Heart left ventricle (tissue), 16 donors: Measurements from ENCODE around the gene TTC23. TPM values are rescaled to one million over a fixed set of nuclear protein-coding genes. Genes with fewer than 3 reads are reported as not detected.

Source experiments
- ATAC-seq, 4 donors: fragments of 200-7000 bp; cut with Tn5 transposase; one replicate each; pipeline ENCODE4 v1.9.1; 2020 to 2022; ENCODE audit warnings: moderate library complexity in 4 of 4, mild to moderate bottlenecking in 3 of 4, moderate number of reproducible peaks in 1 of 4
- DNase-seq, 5 donors: peaks; one replicate each; pipeline ENCODE4 v3.0.0-alpha.2; 2020
- H3K27ac ChIP-seq, 12 donors: fragments of 200-600 bp; sonication (generic) in 4 of 12; one replicate each; pipeline versions ENCODE4 v1.5.0 to v1.8.0; 2016 to 2022; ENCODE audit warnings: mild to moderate bottlenecking in 2 of 12
- H3K27me3 ChIP-seq, 9 donors: fragments of 200-600 bp; sonication (generic) in 2 of 9; one replicate each; pipeline versions ENCODE4 v1.5.1 to v1.8.0; 2016 to 2022; ENCODE audit warnings: mild to moderate bottlenecking in 3 of 9
- H3K36me3 ChIP-seq, 9 donors: fragments of 200-600 bp; sonication (generic) in 2 of 9; one replicate each; pipeline versions ENCODE4 v1.5.0 to v1.8.0; 2018 to 2022; ENCODE audit warnings: mild to moderate bottlenecking in 2 of 9
- H3K4me1 ChIP-seq, 12 donors: fragments of 200-600 bp; sonication (generic) in 4 of 12; one replicate each; pipeline versions ENCODE4 v1.5.0 to v1.8.0; 2016 to 2022; ENCODE audit warnings: mild to moderate bottlenecking in 3 of 12
- H3K4me3 ChIP-seq, 12 donors: fragments of 200-600 bp; sonication (generic) in 4 of 12; one replicate each; pipeline versions ENCODE4 v1.5.0 to v1.8.0; 2017 to 2022; ENCODE audit warnings: mild to moderate bottlenecking in 9 of 12, moderate library complexity in 4 of 12
- H3K9me3 ChIP-seq, 12 donors: fragments of 200-600 bp; sonication (generic) in 4 of 12; one replicate each; pipeline versions ENCODE4 v1.5.0 to v1.8.0; 2016 to 2022; ENCODE audit warnings: mild to moderate bottlenecking in 1 of 12
- CTCF ChIP-seq, 12 donors: fragments of 200-600 bp; sonication (generic) in 4 of 12; IDR thresholded peaks; one replicate each; pipeline versions ENCODE4 v1.5.0 to v1.8.0; 2018 to 2022; ENCODE audit warnings: antibody characterized with exemption in 12 of 12, mild to moderate bottlenecking in 5 of 12
- POLR2A ChIP-seq, 2 donors: fragments of 450-650 bp; IDR thresholded peaks; one replicate each; pipeline ENCODE4 v1.6.1; 2017; ENCODE audit warnings: antibody characterized with exemption in 2 of 2, mild to moderate bottlenecking in 2 of 2, moderate library complexity in 2 of 2
- WGBS, 4 donors: extraction: QIAGEN DNeasy Blood & Tissue Kit in 2 of 4; methylation state at CpG; one replicate each; pipeline versions ENCODE4 v1.1.5 to v1.1.7; 2013 to 2018; 5-methylcytosine and 5-hydroxymethylcytosine counted together
- intact Hi-C, 10 donors: fragments of 100-400 bp; cut with DNase I; formaldehyde crosslinking; loops; one replicate each; pipeline versions ENCODE4 v1.11.1 to v1.14.2; 2022
- polyA plus RNA-seq, 2 donors: library from polyadenylated mRNA; stranded (reverse); fragments of 200-250 nt; gene quantifications; one replicate each; pipeline ENCODE4 v1.2.3, GENCODE V29; 2013
- total RNA-seq, 9 donors: library from RNA; depleted of rRNA in 2 of 9; stranded (reverse); fragments of >200 nt in 2 of 9; fragmentation: NEBNext Ultra II Directional in 3 of 9; extraction: Animal tissue kit (Norgen Biotek cat#: 25700) in 3 of 9; gene quantifications; one replicate each; pipeline versions ENCODE4 v1.1.0 to v1.2.4, GENCODE V29; 2016 to 2023
- donor health status: ischemic (EF 13 %, LVEDD 7.1; RV severe dilation, severe dysfunction).
- donor health status: healthy with polysubstance abuse.
- donor health status: DM: no; HTN: yes; CAD: no.
- donor health status: DM: no; HTN: no; CAD: no.
- donor health status: ischemic (EF 25% LVEDD 6.9; RV normal size, moderate dysfunction).
- donor health status: ischemic (EF 25% LVEDD 5.7; RV mildly dilated, moderate dysfunction).
- donor health status: healthy.
- donor health status: DM: yes; HTN: yes; CAD: no.
- donor health status: ischemic (EF 35%, LVEDD 5.7; RV mildly dilated, moderate dysfunction).
- donor health status: nonischemic (EF 11% LVEDD 7.7; RV severe dilation, severe dysfunction).
- donor health status: DM: yes; HTN: yes; CAD: no.
- donor health status: PGD.
- donor health status: ischemic (EF 29% LVEDD 5.4; RV normal size, mild dysfunction).
- donor health status: nonischemic (EF 23%, LVEDD 6.1; RV moderate dilation, normal function).

Gene TTC23
- total and polyA plus RNA-seq, 11 donors: 5.7 to 19.5 (median 10.4) TPM

DNA sequence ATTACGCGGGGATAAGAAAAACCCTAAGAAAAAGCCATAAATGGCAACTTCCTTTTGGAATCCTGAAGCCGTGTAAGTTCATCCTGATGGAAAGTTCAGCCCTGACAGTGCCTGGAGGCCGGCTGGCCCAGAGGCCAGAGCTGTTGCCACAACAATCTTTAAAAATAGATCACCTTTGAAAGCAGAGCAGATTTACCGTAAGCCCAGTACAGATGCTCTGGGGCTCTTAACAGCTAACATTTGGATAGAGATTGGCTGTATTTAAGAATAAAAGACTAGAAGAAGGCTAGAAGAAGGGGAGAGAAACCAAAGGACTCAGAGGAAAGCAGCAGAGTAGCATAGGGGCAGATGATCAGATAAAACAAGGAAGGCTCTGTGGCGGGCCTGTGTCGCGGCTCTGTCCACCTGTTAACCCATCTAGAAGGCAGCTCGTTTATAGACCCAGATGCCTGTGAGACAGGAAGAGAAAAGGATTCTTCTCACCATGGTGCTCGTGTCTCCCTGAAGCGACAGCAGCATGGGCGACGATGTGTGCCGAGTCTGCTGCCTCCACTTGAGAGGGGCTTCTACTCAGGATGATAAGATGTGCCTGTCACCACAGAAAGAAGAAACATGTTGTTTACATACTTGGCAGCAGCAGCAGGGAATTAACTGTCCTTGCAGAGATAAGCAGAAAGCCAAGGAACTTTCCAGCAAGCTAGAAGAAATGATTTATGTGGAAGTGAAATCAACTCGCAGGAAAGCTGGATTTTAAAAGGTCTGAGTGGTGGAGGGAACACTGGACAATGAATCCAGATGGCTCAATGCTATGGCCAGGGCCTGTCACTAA is 74.6 kb downstream of the TTC23 start:
- Histone ChIP-seq H3K27ac (peak overlapping the region; percentile 66 to 94 (median 85)), H3K27me3 (no peaks in the 10 kb centered on the region), H3K4me1 (peaks cover 0 to 64% (median 23%) of the 10 kb centered on the region in 12 donors), H3K9me3 (no peaks in the 10 kb centered on the region), H3K4me3 (peak overlapping the region in 1 of 12 donors; percentile 11), H3K36me3 (peaks cover 0 to 36% (median 21%) of the 10 kb centered on the region in 9 donors)
- peak; percentile 84 to 90 (median 88) for ATAC-seq
- DNase-seq: peak in 4 of 5 donors; percentile 33 to 69 (median 48)
- intact Hi-C loops: loop anchor here in 8 of 10 donors (2.0 to 5.0 kb wide), 4 partner anchors 37 to 67 kb away; partner anchors contain the start of gene SYNM (in 2 of the 8)
- no peak for TF ChIP-seq POLR2A (IDR thresholded peaks at IDR 0.05)
- no peak for TF ChIP-seq CTCF (IDR thresholded peaks at IDR 0.05)
- 40 to 47% (median 44%) methylated on average over 15 of the region's 15 CpGs for WGBS, 4 donors

DNA sequence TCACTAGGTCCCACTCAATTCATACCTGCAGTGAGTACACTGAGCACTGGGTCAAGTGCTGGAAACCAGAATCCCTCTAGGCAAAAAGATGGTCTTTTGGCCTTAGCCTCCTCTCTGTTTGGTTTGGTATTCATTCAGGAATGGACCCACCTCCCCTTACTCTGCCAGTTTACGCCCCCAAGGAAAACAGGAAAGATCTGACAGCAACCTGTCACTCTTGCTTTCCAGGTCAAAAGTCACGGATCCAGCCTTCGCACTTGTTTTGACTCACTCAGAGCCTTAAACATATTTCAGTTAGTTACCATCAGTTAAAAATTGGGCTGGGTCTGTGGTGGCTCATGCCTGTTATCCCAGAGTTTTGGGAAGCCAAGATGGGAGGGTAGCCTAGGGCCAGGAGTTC is 76.4 kb downstream of the TTC23 start:
- 93 to 97% (median 95%) methylated on average over 3 of the region's 3 CpGs for WGBS, 4 donors
- Histone ChIP-seq H3K36me3 (peaks cover 0 to 38% (median 21%) of the 10 kb centered on the region in 9 donors), H3K27ac (peak overlapping the region in 10 of 12 donors; percentile 66 to 94 (median 86)), H3K27me3 (no peaks in the 10 kb centered on the region), H3K9me3 (no peaks in the 10 kb centered on the region), H3K4me3 (no peak overlapping the region), H3K4me1 (peaks cover 0 to 72% (median 26%) of the 10 kb centered on the region in 12 donors)
- TF ChIP-seq POLR2A (IDR thresholded peaks at IDR 0.05): no peak
- TF ChIP-seq CTCF (IDR thresholded peaks at IDR 0.05): no peak
- ATAC-seq: no peak
- no peak for DNase-seq
- intact Hi-C loops: loop anchor here in 6 of 10 donors (5.0 kb wide), 3 partner anchors 36 to 66 kb away; partner anchors contain the start of gene SYNM (in 2 of the 6)

DNA sequence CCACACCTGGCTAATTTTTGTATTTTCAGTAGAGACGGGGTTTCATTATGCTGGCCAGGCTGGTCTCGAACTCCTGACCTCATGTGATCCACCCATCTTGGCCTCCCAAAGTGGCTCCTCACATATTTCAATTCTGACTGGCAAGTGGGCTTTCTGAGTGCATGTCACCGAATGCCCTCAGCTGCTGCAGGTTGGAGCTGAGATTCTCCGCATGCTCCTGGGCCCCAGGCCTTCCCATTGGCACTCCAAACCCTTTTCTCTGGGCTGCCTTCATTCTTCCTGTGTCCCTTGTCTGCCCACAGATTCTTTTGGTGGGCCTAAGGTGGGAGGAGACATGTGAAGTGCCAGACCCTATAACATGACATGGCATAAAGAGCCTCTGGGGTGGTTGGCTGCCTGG is 77.2 kb downstream of the TTC23 start:
- no peak for TF ChIP-seq POLR2A (IDR thresholded peaks at IDR 0.05)
- TF ChIP-seq CTCF (IDR thresholded peaks at IDR 0.05): no peak

More for the DNA sequence above, 77.2 kb downstream of the TTC23 start:
- DNase-seq: no peak
- H3K36me3 ChIP-seq: peaks cover 0 to 39% (median 21%) of the 10 kb centered on the region in 9 donors
- WGBS, 4 donors: 92 to 98% (median 97%) methylated on average over 4 of the region's 4 CpGs
- ATAC-seq: no peak
- peaks cover 0 to 76% (median 25%) of the 10 kb centered on the region in 12 donors for H3K4me1 ChIP-seq
- peak overlapping the region in 3 of 12 donors; percentile 91 to 94 (median 93) for H3K27ac ChIP-seq
- H3K27me3 ChIP-seq: no peaks in the 10 kb centered on the region
- H3K4me3 ChIP-seq: no peak overlapping the region
- no peaks in the 10 kb centered on the region for H3K9me3 ChIP-seq
- intact Hi-C loops: loop anchor here in 6 of 10 donors (5.0 kb wide), 3 partner anchors 35 to 65 kb away; partner anchors contain the start of gene SYNM (in 2 of the 6)
